GM13976 (cell line): ENCODE measurements around the gene PLXDC1.
A peak's percentile ranks its signal among the peaks of the same experiment; 100 is the strongest.
"Not testable (repeated sequence)": the region's sequence is repeated elsewhere in the genome, so short reads cannot be mapped to it uniquely, and the experiment has no call there.

ENCODE experiments used
- DNase-seq: peaks from one replicate; pipeline ENCODE4 v3.0.0; 2012; ENCODE audit warnings: low spot score
- CTCF ChIP-seq: IDR thresholded peaks from 2 replicates; pipeline ENCODE4 v1.5.1; 2012; ENCODE audit warnings: borderline replicate concordance, mild to moderate bottlenecking; ENCODE audit not compliant: insufficient read depth; ENCODE audit errors: extremely low read depth, missing control alignments, control extremely low read depth
- in situ Hi-C: fragments of 300-500 bp; cut with MboI; formaldehyde crosslinking; loops from one replicate; pipeline ENCODE4 v1.12.0; 2022; ENCODE audit warnings: low sequenced_read_pairs, mixed read lengths, inconsistent platforms; ENCODE audit not compliant: unreplicated experiment

PLXDC1 gene

GRCh38 chr17:39028690-39029089 lies 122.7 kb downstream of the PLXDC1 start:
- DNase-seq: no peak
- TF ChIP-seq CTCF: no peak
- in situ Hi-C loops: no loop called here

GRCh38 chr17:39027455-39028035 lies 123.9 kb downstream of the PLXDC1 start:
- in situ Hi-C loops: no loop called here
- TF ChIP-seq CTCF: no peak
- DNase-seq: no peak

GRCh38 chr17:39026980-39027451 lies 124.4 kb downstream of the PLXDC1 start:
- TF ChIP-seq CTCF: no peak
- peak; percentile 49 for DNase-seq
- in situ Hi-C loops: no loop called here

GRCh38 chr17:39026346-39026745 lies 125.1 kb downstream of the PLXDC1 start:
- in situ Hi-C loops: not testable (repeated sequence)

GRCh38 chr17:39022924-39023323 lies 128.5 kb downstream of the PLXDC1 start:
- in situ Hi-C loops: no loop called here
- TF ChIP-seq CTCF: no peak
- DNase-seq: no peak

More at GRCh38 chr17:39026346-39026745, 125.1 kb downstream of the PLXDC1 start:
- DNase-seq: not testable (repeated sequence)

GRCh38 chr17:39020037-39020436 lies 131.4 kb downstream of the PLXDC1 start:
- in situ Hi-C loops: not testable (repeated sequence)

GRCh38 chr17:39018267-39019134 lies 132.9 kb downstream of the PLXDC1 start:
- DNase-seq: peak; percentile 47
- TF ChIP-seq CTCF: no peak
- in situ Hi-C loops: no loop called here

More at GRCh38 chr17:39020037-39020436, 131.4 kb downstream of the PLXDC1 start:
- not testable (repeated sequence) for DNase-seq
